Body of pancreas (tissue), 4 donors: ENCODE data around the gene SLC25A13. TPM values are rescaled to one million over a fixed set of nuclear protein-coding genes. Genes with fewer than 3 reads are reported as not detected.

Source experiments
- ATAC-seq: fragments of 150-250 bp; one replicate; pipeline ENCODE4 v1.9.1; 2016
- DNase-seq, 4 donors: peaks; one replicate each; pipeline ENCODE4 v3.0.0-alpha.2; 2019
- H3K27ac ChIP-seq, 4 donors: fragments of 200-600 bp; sonication (generic); 1 replicate in 3 of 4; 2 replicates in 1 of 4; pipeline versions ENCODE4 v1.5.1 to v1.6.1; 2016 to 2019; ENCODE audit warnings: mild to moderate bottlenecking in 1 of 4, mixed read lengths in 1 of 4, moderate library complexity in 1 of 4
- H3K27me3 ChIP-seq, 2 donors: fragments of 200-600 bp; sonication (generic); one replicate each; pipeline ENCODE4 v1.6.0; 2016; ENCODE audit warnings: mild to moderate bottlenecking in 1 of 2
- H3K36me3 ChIP-seq, 2 donors: fragments of 200-600 bp; sonication (generic); replicated peaks in 1 of 2; 2 replicates each; pipeline ENCODE4 v1.5.1; 2016; ENCODE audit warnings: low read depth in 2 of 2; ENCODE audit not compliant: insufficient read depth in 1 of 2
- H3K4me1 ChIP-seq: fragments of 200-600 bp; sonication (generic); one replicate; pipeline ENCODE4 v1.6.0; 2016
- H3K4me3 ChIP-seq, 2 donors: fragments of 200-600 bp; sonication (generic); 1 replicate in 1 of 2; 2 replicates in 1 of 2; pipeline ENCODE4 v1.5.1; 2016 to 2019
- H3K9me3 ChIP-seq, 3 donors: fragments of 200-600 bp; sonication (generic); 1 replicate in 2 of 3; 2 replicates in 1 of 3; pipeline ENCODE4 v1.5.1; 2016
- POLR2A ChIP-seq, 3 donors: fragments of 450-650 bp; IDR thresholded peaks; one replicate each; pipeline ENCODE4 v1.6.1; 2016; ENCODE audit warnings: antibody characterized with exemption in 3 of 3, mild to moderate bottlenecking in 2 of 3
- WGBS, 2 donors: methylation state at CpG; one replicate each; pipeline ENCODE4 v1.1.5; 2017; 5-methylcytosine and 5-hydroxymethylcytosine counted together
- intact Hi-C: fragments of 100-400 bp; cut with DNase I; formaldehyde crosslinking; loops from one replicate; pipeline ENCODE4 v1.15.1; 2023
- total RNA-seq, 2 donors: library from RNA; depleted of rRNA; stranded (reverse); fragments of >200 nt; gene quantifications; one replicate each; pipeline ENCODE4 v1.1.0, GENCODE V29; 2016
- TF ChIP-seq, protein P1 (sequence below), 7 experiments: fragments of 450-650 bp in 4 of 7; fragments of 200-600 bp in 3 of 7; sonication (generic) in 3 of 7; IDR thresholded peaks; one replicate each; pipeline ENCODE4 v1.5.1; 2016 to 2019; ENCODE audit warnings: antibody characterized with exemption in 7 of 7

The SLC25A13 gene
- total RNA-seq, 2 donors from 2014 or later, result 9.6 to 20.1 TPM

DNA sequence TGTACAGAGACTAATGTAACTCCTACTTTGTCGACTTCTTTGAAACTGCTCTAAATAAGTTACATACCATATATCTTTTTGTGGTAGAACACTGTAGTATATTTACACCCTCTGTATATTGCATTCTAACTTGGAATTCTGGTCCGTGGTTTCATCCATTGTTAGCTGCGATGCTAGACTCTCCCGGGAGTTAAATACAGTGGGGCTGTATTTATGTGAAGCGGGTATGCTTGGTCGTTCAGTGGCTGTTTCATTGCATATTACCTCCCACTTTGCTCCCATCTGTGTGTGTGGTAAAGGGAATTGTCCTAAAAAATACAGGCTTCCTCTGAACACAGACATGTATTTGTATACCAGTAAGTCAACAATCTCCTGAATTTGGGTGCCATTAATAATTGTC lies 231.1 kb downstream of the SLC25A13 start:
- Histone ChIP-seq H3K4me1 (peaks cover 6% of the 10 kb centered on the region), H3K36me3 (no peaks in the 10 kb centered on the region), H3K27me3 (no peaks in the 10 kb centered on the region), H3K9me3 (no peaks in the 10 kb centered on the region), H3K27ac (no peak overlapping the region), H3K4me3 (no peak overlapping the region)
- intact Hi-C loops, result no loop called here
- ATAC-seq (no peak), DNase-seq (no peak)
- 85 to 93% methylated on average over 6 of the region's 6 CpGs for WGBS, 2 donors
- no peak for TF ChIP-seq POLR2A (IDR thresholded peaks at IDR 0.05)
- TF ChIP-seq, protein P1, sequence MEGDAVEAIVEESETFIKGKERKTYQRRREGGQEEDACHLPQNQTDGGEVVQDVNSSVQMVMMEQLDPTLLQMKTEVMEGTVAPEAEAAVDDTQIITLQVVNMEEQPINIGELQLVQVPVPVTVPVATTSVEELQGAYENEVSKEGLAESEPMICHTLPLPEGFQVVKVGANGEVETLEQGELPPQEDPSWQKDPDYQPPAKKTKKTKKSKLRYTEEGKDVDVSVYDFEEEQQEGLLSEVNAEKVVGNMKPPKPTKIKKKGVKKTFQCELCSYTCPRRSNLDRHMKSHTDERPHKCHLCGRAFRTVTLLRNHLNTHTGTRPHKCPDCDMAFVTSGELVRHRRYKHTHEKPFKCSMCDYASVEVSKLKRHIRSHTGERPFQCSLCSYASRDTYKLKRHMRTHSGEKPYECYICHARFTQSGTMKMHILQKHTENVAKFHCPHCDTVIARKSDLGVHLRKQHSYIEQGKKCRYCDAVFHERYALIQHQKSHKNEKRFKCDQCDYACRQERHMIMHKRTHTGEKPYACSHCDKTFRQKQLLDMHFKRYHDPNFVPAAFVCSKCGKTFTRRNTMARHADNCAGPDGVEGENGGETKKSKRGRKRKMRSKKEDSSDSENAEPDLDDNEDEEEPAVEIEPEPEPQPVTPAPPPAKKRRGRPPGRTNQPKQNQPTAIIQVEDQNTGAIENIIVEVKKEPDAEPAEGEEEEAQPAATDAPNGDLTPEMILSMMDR (IDR thresholded peaks at IDR 0.05), result no peak

GRCh38 chr7:96089511-96089910 lies 232.4 kb downstream of the SLC25A13 start:
- TF ChIP-seq, protein P1 (IDR thresholded peaks at IDR 0.05), result no peak
- no peak for TF ChIP-seq POLR2A (IDR thresholded peaks at IDR 0.05)
- H3K4me1 ChIP-seq, result peaks cover 16% of the 10 kb centered on the region
- no peaks in the 10 kb centered on the region for H3K27me3 ChIP-seq
- DNase-seq, result no peak
- ATAC-seq, result no peak
- no peaks in the 10 kb centered on the region for H3K9me3 ChIP-seq
- no peak overlapping the region for H3K4me3 ChIP-seq
- WGBS, 2 donors, result 75 to 81% methylated on average over 3 of the region's 3 CpGs
- no peak overlapping the region for H3K27ac ChIP-seq
- intact Hi-C loops, result no loop called here
- H3K36me3 ChIP-seq, result no peaks in the 10 kb centered on the region

GRCh38 chr7:96088579-96088978 lies 233.3 kb downstream of the SLC25A13 start:
- peaks cover 16% of the 10 kb centered on the region for H3K4me1 ChIP-seq
- WGBS, 2 donors, result 21 to 28% methylated on average over 5 of the region's 5 CpGs
- intact Hi-C loops, result no loop called here

GRCh38 chr7:96085953-96086352 lies 235.9 kb downstream of the SLC25A13 start:
- no peak for TF ChIP-seq POLR2A (IDR thresholded peaks at IDR 0.05)
- TF ChIP-seq, protein P1 (IDR thresholded peaks at IDR 0.05), result no peak
- intact Hi-C loops, result no loop called here
- 18 to 28% methylated on average over 3 of the region's 3 CpGs for WGBS, 2 donors

More at GRCh38 chr7:96088579-96088978, 233.3 kb downstream of the SLC25A13 start:
- ATAC-seq (peak; percentile 52), DNase-seq (no peak)
- Histone ChIP-seq H3K27ac (no peak overlapping the region), H3K9me3 (no peaks in the 10 kb centered on the region), H3K36me3 (no peaks in the 10 kb centered on the region), H3K4me3 (no peak overlapping the region), H3K27me3 (no peaks in the 10 kb centered on the region)
- TF ChIP-seq, protein P1 (IDR thresholded peaks at IDR 0.05), result no peak
- no peak for TF ChIP-seq POLR2A (IDR thresholded peaks at IDR 0.05)

GRCh38 chr7:96084881-96085553 lies 236.9 kb downstream of the SLC25A13 start:
- Histone ChIP-seq H3K4me3 (no peak overlapping the region), H3K9me3 (no peaks in the 10 kb centered on the region), H3K36me3 (no peaks in the 10 kb centered on the region), H3K4me1 (peaks cover 16% of the 10 kb centered on the region), H3K27ac (no peak overlapping the region), H3K27me3 (no peaks in the 10 kb centered on the region)
- ATAC-seq (no peak), DNase-seq (no peak)
- 91 to 94% methylated on average over 1 of the region's 1 CpG for WGBS, 2 donors
- intact Hi-C loops, result no loop called here
- no peak for TF ChIP-seq POLR2A (IDR thresholded peaks at IDR 0.05)
- TF ChIP-seq, protein P1 (IDR thresholded peaks at IDR 0.05), result no peak

More at GRCh38 chr7:96085953-96086352, 235.9 kb downstream of the SLC25A13 start:
- no peaks in the 10 kb centered on the region for H3K27me3 ChIP-seq
- DNase-seq, result no peak
- no peak overlapping the region for H3K4me3 ChIP-seq
- H3K9me3 ChIP-seq, result no peaks in the 10 kb centered on the region
- no peaks in the 10 kb centered on the region for H3K36me3 ChIP-seq
- H3K27ac ChIP-seq, result no peak overlapping the region
- peaks cover 16% of the 10 kb centered on the region for H3K4me1 ChIP-seq
- no peak for ATAC-seq
